ENCODE data around the gene C21orf91. TPM values are rescaled to one million over a fixed set of nuclear protein-coding genes. Genes with fewer than 3 reads are reported as not detected.

C21orf91 gene
- total and polyA plus RNA-seq, 2 experiments from 2014 or later = 11.2 to 12.7 TPM

DNA sequence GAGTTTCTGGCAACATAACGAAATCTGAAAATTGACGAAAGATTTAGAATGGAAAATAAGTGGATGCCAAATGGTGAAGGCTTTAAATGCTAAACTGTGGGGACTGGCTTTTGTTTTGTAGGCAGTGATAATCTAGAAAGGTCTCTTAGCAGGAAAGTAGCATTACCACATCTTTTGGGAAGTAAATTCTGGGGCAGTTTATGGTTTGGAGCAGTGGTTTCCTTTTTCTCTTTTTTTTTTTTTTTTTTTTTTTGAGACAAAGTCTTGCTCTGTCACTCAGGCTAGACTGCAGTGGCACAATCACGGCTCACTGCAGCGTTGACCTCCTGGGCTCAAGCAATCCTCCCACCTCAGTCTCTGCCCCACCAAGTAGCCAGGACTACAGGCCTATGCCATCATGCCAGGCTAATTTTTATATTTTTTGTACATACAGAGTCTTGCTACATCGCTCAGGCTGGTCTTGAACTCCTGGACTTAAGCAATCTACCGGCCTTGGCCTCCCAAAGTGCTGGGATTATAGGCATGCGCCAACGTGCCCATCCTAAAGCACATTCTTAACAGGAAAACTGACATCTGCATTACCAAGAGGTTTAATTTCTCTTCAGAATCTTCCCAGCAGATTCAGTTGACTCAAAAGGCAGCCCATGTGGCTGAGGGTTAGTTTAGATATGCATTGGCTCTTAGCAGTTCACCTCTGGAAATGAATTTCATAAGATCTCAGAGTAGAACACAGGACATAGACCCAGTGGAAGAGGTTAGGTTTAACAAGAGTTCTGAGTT, 32.9 kb downstream of the C21orf91 start:
- H3K27me3 ChIP-seq = no peaks in the 10 kb centered on the region
- TF ChIP-seq, protein P1, sequence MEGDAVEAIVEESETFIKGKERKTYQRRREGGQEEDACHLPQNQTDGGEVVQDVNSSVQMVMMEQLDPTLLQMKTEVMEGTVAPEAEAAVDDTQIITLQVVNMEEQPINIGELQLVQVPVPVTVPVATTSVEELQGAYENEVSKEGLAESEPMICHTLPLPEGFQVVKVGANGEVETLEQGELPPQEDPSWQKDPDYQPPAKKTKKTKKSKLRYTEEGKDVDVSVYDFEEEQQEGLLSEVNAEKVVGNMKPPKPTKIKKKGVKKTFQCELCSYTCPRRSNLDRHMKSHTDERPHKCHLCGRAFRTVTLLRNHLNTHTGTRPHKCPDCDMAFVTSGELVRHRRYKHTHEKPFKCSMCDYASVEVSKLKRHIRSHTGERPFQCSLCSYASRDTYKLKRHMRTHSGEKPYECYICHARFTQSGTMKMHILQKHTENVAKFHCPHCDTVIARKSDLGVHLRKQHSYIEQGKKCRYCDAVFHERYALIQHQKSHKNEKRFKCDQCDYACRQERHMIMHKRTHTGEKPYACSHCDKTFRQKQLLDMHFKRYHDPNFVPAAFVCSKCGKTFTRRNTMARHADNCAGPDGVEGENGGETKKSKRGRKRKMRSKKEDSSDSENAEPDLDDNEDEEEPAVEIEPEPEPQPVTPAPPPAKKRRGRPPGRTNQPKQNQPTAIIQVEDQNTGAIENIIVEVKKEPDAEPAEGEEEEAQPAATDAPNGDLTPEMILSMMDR (IDR thresholded peaks at IDR 0.05; ENCODE audit: low read depth, low read length) = no peak
- peaks cover 16% of the 10 kb centered on the region for H3K36me3 ChIP-seq
- no peak for DNase-seq (ENCODE audit: low read depth in 1 of 2, low spot score in 1 of 2)
- no peaks in the 10 kb centered on the region for H3K4me1 ChIP-seq (ENCODE audit: low read depth)
- H3K4me3 ChIP-seq = no peak overlapping the region
- H3K27ac ChIP-seq = no peak overlapping the region
- no peaks in the 10 kb centered on the region for H3K9me3 ChIP-seq (ENCODE audit: low read depth)

DNA sequence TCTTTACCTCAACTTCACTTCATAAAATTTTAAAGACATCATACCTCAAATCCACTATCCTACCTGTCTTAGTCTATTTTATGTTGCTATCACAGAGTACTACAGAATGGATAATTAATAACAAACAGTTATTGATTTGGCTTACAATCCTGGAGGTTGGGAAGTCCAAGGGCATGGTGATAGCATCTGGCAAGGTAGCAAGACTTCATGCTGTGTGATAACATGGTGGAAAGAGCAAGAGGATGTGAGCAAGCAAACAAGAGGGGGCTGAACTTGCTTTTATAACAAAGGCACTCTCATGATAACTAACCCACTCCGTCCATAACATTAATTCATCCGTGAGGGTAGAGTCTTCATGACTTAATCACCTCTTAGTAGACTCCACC, 33.8 kb downstream of the C21orf91 start:
- no peaks in the 10 kb centered on the region for H3K4me1 ChIP-seq (ENCODE audit: low read depth)

DNA sequence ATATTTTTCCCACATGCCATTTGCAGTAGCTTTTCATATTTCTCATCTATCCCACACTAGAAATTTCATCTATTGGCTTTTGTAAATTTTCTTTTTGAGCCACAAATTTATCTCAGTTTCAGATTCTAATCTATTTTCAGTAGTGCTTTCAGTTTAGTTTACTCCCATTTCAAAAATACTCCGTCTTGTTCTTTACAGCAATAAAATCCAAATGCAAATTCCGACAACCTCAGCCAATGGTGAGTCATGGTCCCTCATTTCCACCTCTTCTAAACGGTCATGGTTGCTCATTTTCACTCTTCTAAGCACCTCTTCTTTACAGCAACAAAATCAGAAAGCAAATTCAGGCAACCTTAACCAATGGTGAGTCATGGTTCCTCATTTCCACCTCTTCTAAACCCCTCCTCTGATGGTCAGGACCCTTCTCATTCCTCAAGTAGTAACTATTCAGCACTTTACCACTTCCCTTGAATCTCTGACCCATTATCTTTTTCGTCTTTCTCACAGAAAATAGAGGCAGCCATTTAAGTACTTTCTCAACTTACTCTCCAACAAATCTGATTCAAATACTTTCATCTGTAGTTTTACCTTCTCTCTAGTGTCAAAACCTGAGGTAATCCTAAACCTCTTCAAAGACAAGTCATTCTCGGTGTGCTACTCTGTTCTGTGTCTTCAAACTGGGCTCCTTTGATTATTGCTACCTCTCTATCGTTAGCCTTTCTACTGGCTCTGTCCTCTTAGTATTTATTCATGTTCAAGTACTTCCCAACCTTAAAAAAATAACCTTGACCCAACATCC, 34.4 kb downstream of the C21orf91 start:
- Histone ChIP-seq H3K27ac (no peak overlapping the region), H3K36me3 (peaks cover 15% of the 10 kb centered on the region), H3K9me3 (ENCODE audit: low read depth) (no peaks in the 10 kb centered on the region), H3K27me3 (no peaks in the 10 kb centered on the region), H3K4me1 (ENCODE audit: low read depth) (no peaks in the 10 kb centered on the region), H3K4me3 (no peak overlapping the region)
- TF ChIP-seq, protein P1 (IDR thresholded peaks at IDR 0.05; ENCODE audit: low read depth, low read length) = no peak
- DNase-seq (ENCODE audit: low read depth in 1 of 2, low spot score in 1 of 2) = no peak

More for the DNA sequence above, 33.8 kb downstream of the C21orf91 start:
- no peaks in the 10 kb centered on the region for H3K9me3 ChIP-seq (ENCODE audit: low read depth)
- H3K4me3 ChIP-seq = no peak overlapping the region
- H3K27me3 ChIP-seq = no peaks in the 10 kb centered on the region
- no peak overlapping the region for H3K27ac ChIP-seq
- TF ChIP-seq, protein P1 (IDR thresholded peaks at IDR 0.05; ENCODE audit: low read depth, low read length) = no peak
- H3K36me3 ChIP-seq = peaks cover 16% of the 10 kb centered on the region
- no peak for DNase-seq (ENCODE audit: low read depth in 1 of 2, low spot score in 1 of 2)

DNA sequence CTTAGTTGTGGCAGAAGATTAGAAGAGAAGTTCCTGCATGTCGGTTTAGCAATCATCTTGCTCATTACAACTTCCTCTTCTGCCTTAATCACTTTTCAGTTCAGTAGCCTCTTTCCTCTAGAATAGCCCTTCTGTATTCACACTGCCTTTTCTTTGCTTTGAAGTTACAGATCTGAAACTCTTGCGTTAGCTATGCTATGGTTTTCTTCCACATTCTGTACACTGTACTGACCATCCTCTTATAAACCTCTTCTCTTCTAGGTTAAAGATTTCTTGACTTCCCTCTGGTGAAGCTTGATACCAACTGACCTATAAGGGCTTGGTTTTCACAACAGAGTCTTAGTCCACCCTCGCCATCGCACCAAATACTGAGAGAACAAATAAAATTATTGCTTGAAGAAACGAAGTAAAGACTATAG, 35.0 kb downstream of the C21orf91 start:
- H3K27me3 ChIP-seq = no peaks in the 10 kb centered on the region
- no peaks in the 10 kb centered on the region for H3K9me3 ChIP-seq (ENCODE audit: low read depth)
- peaks cover 11% of the 10 kb centered on the region for H3K36me3 ChIP-seq
- H3K27ac ChIP-seq = no peak overlapping the region
- H3K4me3 ChIP-seq = no peak overlapping the region
- no peaks in the 10 kb centered on the region for H3K4me1 ChIP-seq (ENCODE audit: low read depth)
- no peak for DNase-seq (ENCODE audit: low read depth in 1 of 2, low spot score in 1 of 2)
- TF ChIP-seq, protein P1 (IDR thresholded peaks at IDR 0.05; ENCODE audit: low read depth, low read length) = no peak

DNA sequence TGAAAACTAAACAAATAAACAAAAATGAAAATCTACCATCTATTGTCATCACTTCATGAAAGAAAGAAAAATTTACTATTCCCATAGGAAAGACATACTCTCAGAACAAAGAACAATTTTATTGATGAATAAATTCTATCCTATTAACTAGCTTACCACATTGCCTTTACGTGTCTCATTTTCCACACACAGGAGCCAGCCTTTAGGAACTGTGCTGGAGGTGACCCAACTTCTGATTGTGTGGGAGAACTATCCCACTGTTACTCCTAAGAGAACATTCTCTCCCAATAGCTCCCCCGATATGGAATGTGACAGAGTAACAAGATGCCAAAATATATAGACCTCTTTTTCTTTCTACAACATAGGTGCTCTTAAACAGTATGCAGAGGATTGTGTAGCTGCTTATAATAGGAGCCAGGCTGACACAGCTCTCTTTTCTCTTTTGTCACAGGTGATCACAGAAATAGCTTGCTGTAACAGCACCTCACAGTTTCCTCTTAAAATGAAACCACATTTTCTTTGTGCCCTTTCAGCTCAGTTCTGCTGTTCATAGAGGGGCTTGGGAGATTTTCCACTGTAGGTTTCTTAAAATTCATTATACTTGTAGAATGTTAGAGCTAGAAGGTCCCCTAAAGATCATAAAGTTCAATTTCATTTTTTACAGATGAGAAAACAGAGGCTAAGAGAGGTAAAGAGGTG, 35.5 kb downstream of the C21orf91 start:
- Histone ChIP-seq H3K9me3 (ENCODE audit: low read depth) (no peaks in the 10 kb centered on the region), H3K27me3 (no peaks in the 10 kb centered on the region), H3K4me1 (ENCODE audit: low read depth) (no peaks in the 10 kb centered on the region), H3K27ac (no peak overlapping the region), H3K36me3 (peaks cover 11% of the 10 kb centered on the region), H3K4me3 (no peak overlapping the region)
- DNase-seq (ENCODE audit: low read depth in 1 of 2, low spot score in 1 of 2) = no peak
- TF ChIP-seq, protein P1 (IDR thresholded peaks at IDR 0.05; ENCODE audit: low read depth, low read length) = no peak

Measured in cardiac muscle cell (in vitro differentiated cells and primary cell).